GM06990 (cell line): Measurements from ENCODE around the gene CAST.
A peak's percentile ranks its signal among the peaks of the same experiment; 100 is the strongest.

Source experiments
- DNase-seq: peaks from one replicate; pipeline ENCODE4 v3.0.0-alpha.2; 2011; ENCODE audit not compliant: insufficient read length; ENCODE audit errors: extremely low read depth
- H3K27me3 ChIP-seq: replicated peaks from 2 replicates; pipeline ENCODE4 v1.6.0; 2011; ENCODE audit warnings: low read length; ENCODE audit not compliant: control insufficient read depth, insufficient read depth
- H3K36me3 ChIP-seq: 2 replicates; pipeline ENCODE4 v1.5.1; 2011; ENCODE audit warnings: low read length; ENCODE audit not compliant: control insufficient read depth, insufficient read depth
- H3K4me3 ChIP-seq: replicated peaks from 2 replicates; pipeline ENCODE4 v1.5.1; 2011; ENCODE audit warnings: low read depth, mild to moderate bottlenecking, control low read depth, low read length
- CTCF ChIP-seq: IDR thresholded peaks from 2 replicates; pipeline ENCODE4 v1.5.1; 2011; ENCODE audit warnings: low read length, control low read depth, mild to moderate bottlenecking, inconsistent platforms; ENCODE audit not compliant: insufficient read depth, poor library complexity, severe bottlenecking

Gene CAST

GRCh38 chr5:96699186-96699820, 37.1 kb downstream of the CAST start:
- Histone ChIP-seq H3K27me3 (no peaks in the 10 kb centered on the region), H3K4me3 (no peak overlapping the region), H3K36me3 (peaks cover 2% of the 10 kb centered on the region)
- no peak for DNase-seq
- no peak for TF ChIP-seq CTCF

GRCh38 chr5:96702503-96703383, 40.6 kb downstream of the CAST start:
- peak overlapping the region; percentile 75 for H3K4me3 ChIP-seq
- peak; percentile 69 for DNase-seq
- H3K27me3 ChIP-seq, result no peaks in the 10 kb centered on the region
- TF ChIP-seq CTCF, result no peak
- peaks cover 2% of the 10 kb centered on the region; the same call in 1 of the 2 replicates for H3K36me3 ChIP-seq

- H3K4me3 ChIP-seq, result peak overlapping the region; percentile 75
- no peak for TF ChIP-seq CTCF
- no peak for DNase-seq
Measured at GRCh38 chr5:96703384-96703920, 41.3 kb downstream of the CAST start.

GRCh38 chr5:96703995-96704394, 41.8 kb downstream of the CAST start:
- no peak for TF ChIP-seq CTCF
- Histone ChIP-seq H3K27me3 (no peaks in the 10 kb centered on the region), H3K4me3 (no peak overlapping the region), H3K36me3 (peaks cover 2% of the 10 kb centered on the region; the same call in 1 of the 2 replicates)
- DNase-seq, result no peak

More at GRCh38 chr5:96703384-96703920, 41.3 kb downstream of the CAST start:
- Histone ChIP-seq H3K27me3 (no peaks in the 10 kb centered on the region), H3K36me3 (peaks cover 2% of the 10 kb centered on the region; the same call in 1 of the 2 replicates)

- no peak overlapping the region for H3K4me3 ChIP-seq
- DNase-seq, result no peak
- H3K36me3 ChIP-seq, result no peaks in the 10 kb centered on the region
- no peaks in the 10 kb centered on the region for H3K27me3 ChIP-seq
- no peak for TF ChIP-seq CTCF
Measured at GRCh38 chr5:96706433-96707111, 44.4 kb downstream of the CAST start.
